Pancreas (tissue), 10 donors: ENCODE data around the gene CYP8B1. TPM values are rescaled to one million over a fixed set of nuclear protein-coding genes. Genes with fewer than 3 reads are reported as not detected.

Experiments used
- ATAC-seq, 4 donors: fragments of 200-7000 bp; cut with Tn5 transposase; one replicate each; pipeline versions ENCODE4 v1.8.0 to v1.9.1; 2020; ENCODE audit warnings: mild to moderate bottlenecking in 4 of 4, moderate library complexity in 4 of 4
- DNase-seq, 6 donors: peaks; one replicate each; pipeline ENCODE4 v3.0.0-alpha.2; 2020
- FAIRE-seq: peaks from 2 replicates; lab custom pipeline; 2012; peaks lifted over from hg19 to GRCh38; lab: Jason Lieb, UNC
- H3K27ac ChIP-seq, 4 donors: fragments of 200-600 bp; sonication (generic); 1 replicate in 3 of 4; 2 replicates in 1 of 4; pipeline versions ENCODE4 v1.5.0 to v1.8.0; 2020
- H3K27me3 ChIP-seq, 4 donors: fragments of 200-600 bp; one replicate each; pipeline ENCODE4 v1.8.0; 2021
- H3K36me3 ChIP-seq, 3 donors: fragments of 200-600 bp; sonication (generic) in 1 of 3; one replicate each; pipeline versions ENCODE4 v1.5.0 to v1.8.0; 2020 to 2021
- H3K4me1 ChIP-seq, 3 donors: fragments of 200-600 bp; one replicate each; pipeline ENCODE4 v1.8.0; 2021
- H3K4me3 ChIP-seq, 4 donors: fragments of 200-600 bp; sonication (generic) in 2 of 4; one replicate each; pipeline versions ENCODE4 v1.5.0 to v1.8.0; 2020 to 2021
- H3K9me3 ChIP-seq, 4 donors: fragments of 200-600 bp; one replicate each; pipeline ENCODE4 v1.8.0; 2021
- CTCF ChIP-seq, 4 donors: fragments of 200-600 bp; sonication (generic) in 3 of 4; IDR thresholded peaks; one replicate each; pipeline versions ENCODE4 v1.5.0 to v1.8.0; 2021; ENCODE audit warnings: antibody characterized with exemption in 4 of 4
- WGBS, 2 donors: extraction: QIAGEN DNeasy Blood & Tissue Kit; methylation state at CpG; one replicate each; pipeline ENCODE4 v1.1.7; 2013; 5-methylcytosine and 5-hydroxymethylcytosine counted together
- intact Hi-C, 3 donors: fragments of 100-400 bp; cut with DNase I; formaldehyde crosslinking; loops; one replicate each; pipeline versions ENCODE4 v1.11.1 to v1.14.2; 2022
- polyA plus RNA-seq, 2 donors: library from polyadenylated mRNA; stranded (reverse); fragments of 200-250 nt; gene quantifications; one replicate each; pipeline ENCODE4 v1.2.3, GENCODE V29; 2013
- total RNA-seq, 6 donors: library from RNA; stranded (reverse); fragmentation: NEBNext Ultra II Directional in 4 of 6; extraction: Animal tissue kit (Norgen Biotek cat#: 25700) in 4 of 6; gene quantifications; one replicate each; pipeline versions ENCODE4 v1.2.1 to v1.2.4, GENCODE V29; 2021 to 2023
- donor health status: healthy with polysubstance abuse.
- donor health status: DM: no; HTN: no; CAD: no; lungs with moderate emphysema.
- donor health status: DM: no; HTN: no; CAD: no.
- donor health status: control.
- donor health status: control.
- donor health status: Bipolar disorder and iron deficiency.
- donor health status: DM: yes; HTN: yes; CAD: no.
- donor health status: DM: no; HTN: no; CAD: no.
- donor health status: DM: no; HTN: no; CAD: no.
- donor health status: DM: yes; HTN: yes; CAD: no.

The CYP8B1 gene
- total and polyA plus RNA-seq, 8 donors: 0.22 TPM; not detected in 7

- 65 to 76% methylated on average over 1 of the region's 1 CpG for WGBS, 2 donors
- Histone ChIP-seq H3K9me3 (no peaks in the 10 kb centered on the region), H3K27me3 (no peaks in the 10 kb centered on the region), H3K27ac (no peak overlapping the region), H3K4me3 (no peak overlapping the region), H3K4me1 (peaks cover 0 to 4% (median 0%) of the 10 kb centered on the region in 3 donors), H3K36me3 (no peaks in the 10 kb centered on the region)
- no peak for FAIRE-seq
- no peak for DNase-seq
- no peak for TF ChIP-seq CTCF (IDR thresholded peaks at IDR 0.05)
- intact Hi-C loops: no loop called here
- no peak for ATAC-seq
These were observed 28.4 kb upstream of the CYP8B1 start for GRCh38 chr3:42904076-42904475.

GRCh38 chr3:42902257-42902656 is 26.6 kb upstream of the CYP8B1 start:
- FAIRE-seq (no peak), ATAC-seq (no peak), DNase-seq (no peak)
- Histone ChIP-seq H3K4me1 (peaks cover 0 to 4% (median 0%) of the 10 kb centered on the region in 3 donors), H3K27me3 (no peaks in the 10 kb centered on the region), H3K9me3 (no peaks in the 10 kb centered on the region), H3K36me3 (no peaks in the 10 kb centered on the region), H3K27ac (no peak overlapping the region), H3K4me3 (no peak overlapping the region)
- intact Hi-C loops: no loop called here
- no peak for TF ChIP-seq CTCF (IDR thresholded peaks at IDR 0.05)
- 72 to 81% methylated on average over 2 of the region's 2 CpGs for WGBS, 2 donors

GRCh38 chr3:42901073-42901415 is 25.4 kb upstream of the CYP8B1 start:
- H3K4me1 ChIP-seq: peaks cover 0 to 4% (median 0%) of the 10 kb centered on the region in 3 donors
- H3K36me3 ChIP-seq: no peaks in the 10 kb centered on the region
- H3K27me3 ChIP-seq: no peaks in the 10 kb centered on the region
- H3K9me3 ChIP-seq: no peaks in the 10 kb centered on the region
- TF ChIP-seq CTCF (IDR thresholded peaks at IDR 0.05): no peak
- H3K27ac ChIP-seq: no peak overlapping the region
- intact Hi-C loops: no loop called here
- no peak for DNase-seq
- no peak for FAIRE-seq
- no peak overlapping the region for H3K4me3 ChIP-seq
- 74 to 81% methylated on average over 3 of the region's 3 CpGs for WGBS, 2 donors
- ATAC-seq: no peak

- ATAC-seq: no peak
- WGBS, 2 donors: 76 to 83% methylated on average over 8 of the region's 8 CpGs
- Histone ChIP-seq H3K27ac (no peak overlapping the region), H3K27me3 (no peaks in the 10 kb centered on the region), H3K4me3 (no peak overlapping the region), H3K4me1 (peaks cover 0 to 1% (median 0%) of the 10 kb centered on the region in 3 donors), H3K9me3 (no peaks in the 10 kb centered on the region), H3K36me3 (no peaks in the 10 kb centered on the region)
- DNase-seq: no peak
- intact Hi-C loops: no loop called here
- TF ChIP-seq CTCF (IDR thresholded peaks at IDR 0.05): no peak
- no peak for FAIRE-seq
These were observed 24.8 kb upstream of the CYP8B1 start for GRCh38 chr3:42900226-42901072.
